ENCODE measurements around the gene KCNIP1. TPM values are rescaled to one million over a fixed set of nuclear protein-coding genes. Genes with fewer than 3 reads are reported as not detected.

Gene KCNIP1
- polyA plus RNA-seq, 3 donors from 2014 or later: not detected

GRCh38 chr5:170562166-170562874 is 58.5 kb downstream of the KCNIP1 start:
- Mint-ChIP-seq H3K27ac (no peak overlapping the region), H3K27me3 (ENCODE audit: low read depth in 3 of 3) (peaks cover 2 to 6% (median 6%) of the 10 kb centered on the region in 3 donors)

GRCh38 chr5:170562875-170563228 is 59.0 kb downstream of the KCNIP1 start:
- Mint-ChIP-seq H3K27me3 (ENCODE audit: low read depth in 3 of 3) (peaks cover 4 to 6% (median 6%) of the 10 kb centered on the region in 3 donors), H3K9me3 (no peaks in the 10 kb centered on the region)

More at GRCh38 chr5:170562166-170562874, 58.5 kb downstream of the KCNIP1 start:
- no peak for DNase-seq
- Mint-ChIP-seq H3K4me1 (no peaks in the 10 kb centered on the region), H3K4me3 (no peak overlapping the region), H3K9me3 (no peaks in the 10 kb centered on the region), H3K36me3 (no peaks in the 10 kb centered on the region)

DNA sequence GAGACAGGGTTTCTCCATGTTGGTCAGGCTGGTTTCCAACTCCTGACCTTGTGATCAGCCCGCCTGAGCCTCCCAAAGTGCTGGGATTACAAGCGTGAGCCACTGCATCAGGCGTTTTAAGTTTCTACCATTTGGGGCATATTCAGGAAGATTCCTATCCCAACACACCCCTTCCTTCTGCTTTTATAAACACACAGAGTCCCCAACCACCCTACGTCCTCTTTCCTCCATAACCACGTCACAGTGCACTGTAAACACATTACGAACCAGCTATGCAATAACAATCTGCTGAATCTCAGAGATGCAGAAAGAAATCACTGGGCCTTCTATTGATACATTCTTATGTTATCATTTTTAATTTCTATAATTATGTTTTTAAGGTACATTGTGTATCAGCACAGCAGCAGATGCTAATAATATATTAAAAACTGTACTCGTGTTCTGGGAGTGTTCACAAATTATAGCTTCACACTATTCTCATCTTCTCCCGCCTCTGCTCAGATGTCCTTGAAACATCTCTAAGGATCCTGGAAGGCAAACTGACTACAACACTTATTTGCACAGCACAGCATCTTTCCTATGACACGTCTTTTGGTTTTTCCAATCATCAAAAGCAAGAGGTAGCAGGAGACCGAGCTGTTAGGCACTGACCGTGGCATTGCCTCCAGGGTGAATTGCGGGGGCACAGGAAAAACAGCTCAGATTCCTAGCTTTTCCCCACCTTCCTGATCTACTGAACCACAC is 60.2 kb downstream of the KCNIP1 start:
- DNase-seq: no peak
- Mint-ChIP-seq H3K27ac (no peak overlapping the region), H3K4me1 (no peaks in the 10 kb centered on the region), H3K36me3 (no peaks in the 10 kb centered on the region), H3K27me3 (ENCODE audit: low read depth in 3 of 3) (peaks cover 6% of the 10 kb centered on the region in 3 donors), H3K4me3 (no peak overlapping the region), H3K9me3 (no peaks in the 10 kb centered on the region)

More at GRCh38 chr5:170562875-170563228, 59.0 kb downstream of the KCNIP1 start:
- DNase-seq: no peak
- no peaks in the 10 kb centered on the region for H3K36me3 Mint-ChIP-seq
- no peaks in the 10 kb centered on the region for H3K4me1 Mint-ChIP-seq
- no peak overlapping the region for H3K27ac Mint-ChIP-seq
- no peak overlapping the region for H3K4me3 Mint-ChIP-seq

DNA sequence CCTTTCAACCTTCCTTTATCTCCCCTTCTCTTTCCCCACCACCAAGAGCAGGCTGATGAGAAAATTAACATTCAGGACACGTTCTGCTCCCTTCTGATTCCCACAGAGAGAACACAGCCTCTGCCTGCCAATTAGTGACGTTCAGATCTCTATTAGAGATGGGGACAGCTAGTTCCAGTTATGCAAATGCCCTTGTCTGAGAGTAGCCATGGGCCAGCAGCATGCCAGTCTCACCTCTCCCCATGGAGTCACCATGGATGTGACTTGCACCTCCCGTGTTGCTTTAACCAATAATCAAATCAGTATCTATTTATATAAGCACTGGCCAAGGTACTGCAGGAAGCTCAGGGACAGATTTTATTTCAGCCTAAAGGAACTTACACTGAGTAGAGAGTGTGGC is 61.3 kb downstream of the KCNIP1 start:
- H3K4me3 Mint-ChIP-seq: no peak overlapping the region
- H3K27ac Mint-ChIP-seq: no peak overlapping the region
- no peak for DNase-seq
- no peaks in the 10 kb centered on the region for H3K9me3 Mint-ChIP-seq
- peaks cover 4 to 6% (median 4%) of the 10 kb centered on the region in 3 donors for H3K27me3 Mint-ChIP-seq (ENCODE audit: low read depth in 3 of 3)
- H3K4me1 Mint-ChIP-seq: no peaks in the 10 kb centered on the region
- H3K36me3 Mint-ChIP-seq: no peaks in the 10 kb centered on the region

DNA sequence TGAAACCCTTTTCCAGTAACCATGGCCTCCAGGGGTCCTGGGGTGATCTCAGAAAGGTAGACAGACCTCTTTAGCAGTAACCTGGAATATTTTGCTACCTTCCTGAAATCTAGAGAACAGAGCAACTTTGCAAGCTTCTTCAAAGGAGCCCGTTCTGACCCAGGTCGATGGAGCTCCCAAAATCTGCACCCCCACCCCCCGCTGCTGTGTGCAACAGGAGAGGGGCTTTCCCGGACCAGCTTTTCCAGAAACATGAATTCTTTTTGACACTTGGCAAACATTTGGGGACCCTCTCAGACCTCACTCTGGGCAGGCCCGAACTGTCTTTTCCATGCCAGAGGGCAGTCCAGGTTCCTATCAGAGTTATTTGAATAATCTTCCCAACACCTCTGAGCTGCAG is 65.3 kb downstream of the KCNIP1 start:
- H3K4me1 Mint-ChIP-seq: no peaks in the 10 kb centered on the region
- no peak for DNase-seq
- H3K36me3 Mint-ChIP-seq: no peaks in the 10 kb centered on the region
- no peak overlapping the region for H3K27ac Mint-ChIP-seq
- H3K4me3 Mint-ChIP-seq: no peak overlapping the region
- peaks cover 0 to 13% (median 7%) of the 10 kb centered on the region in 3 donors for H3K27me3 Mint-ChIP-seq (ENCODE audit: low read depth in 3 of 3)
- H3K9me3 Mint-ChIP-seq: peaks cover 0 to 2% (median 0%) of the 10 kb centered on the region in 6 donors

- Mint-ChIP-seq H3K4me3 (no peak overlapping the region), H3K27ac (no peak overlapping the region), H3K4me1 (no peaks in the 10 kb centered on the region), H3K36me3 (no peaks in the 10 kb centered on the region), H3K9me3 (peaks cover 0 to 2% (median 0%) of the 10 kb centered on the region in 6 donors), H3K27me3 (ENCODE audit: low read depth in 3 of 3) (peaks cover 0 to 11% (median 7%) of the 10 kb centered on the region in 3 donors)
- no peak for DNase-seq
Measured at GRCh38 chr5:170570476-170570875, 66.7 kb downstream of the KCNIP1 start.

- Mint-ChIP-seq H3K4me1 (no peaks in the 10 kb centered on the region), H3K27me3 (ENCODE audit: low read depth in 3 of 3) (peaks cover 0 to 11% (median 7%) of the 10 kb centered on the region in 3 donors), H3K9me3 (peaks cover 0 to 2% (median 0%) of the 10 kb centered on the region in 6 donors), H3K36me3 (no peaks in the 10 kb centered on the region), H3K27ac (no peak overlapping the region), H3K4me3 (no peak overlapping the region)
- DNase-seq: no peak
Measured at GRCh38 chr5:170571281-170571731, 67.5 kb downstream of the KCNIP1 start.

- Mint-ChIP-seq H3K36me3 (no peaks in the 10 kb centered on the region), H3K4me1 (no peaks in the 10 kb centered on the region), H3K9me3 (peaks cover 0 to 2% (median 0%) of the 10 kb centered on the region in 6 donors), H3K27me3 (ENCODE audit: low read depth in 3 of 3) (peaks cover 0 to 11% (median 7%) of the 10 kb centered on the region in 3 donors), H3K4me3 (no peak overlapping the region), H3K27ac (no peak overlapping the region)
- DNase-seq: no peak
Measured at GRCh38 chr5:170571875-170572852, 68.3 kb downstream of the KCNIP1 start.

- no peaks in the 10 kb centered on the region for H3K36me3 Mint-ChIP-seq
- DNase-seq: no peak
- H3K4me3 Mint-ChIP-seq: no peak overlapping the region
- H3K27ac Mint-ChIP-seq: no peak overlapping the region
- H3K4me1 Mint-ChIP-seq: no peaks in the 10 kb centered on the region
- H3K9me3 Mint-ChIP-seq: peaks cover 0 to 2% (median 0%) of the 10 kb centered on the region in 6 donors
- H3K27me3 Mint-ChIP-seq (ENCODE audit: low read depth in 3 of 3): peaks cover 0 to 11% (median 6%) of the 10 kb centered on the region in 3 donors
Measured at GRCh38 chr5:170573114-170573513, 69.3 kb downstream of the KCNIP1 start.

GRCh38 chr5:170573660-170574059 is 69.8 kb downstream of the KCNIP1 start:
- Mint-ChIP-seq H3K4me3 (no peak overlapping the region), H3K4me1 (no peaks in the 10 kb centered on the region), H3K27me3 (ENCODE audit: low read depth in 3 of 3) (peaks cover 0 to 11% (median 4%) of the 10 kb centered on the region in 3 donors), H3K9me3 (peaks cover 0 to 6% (median 0%) of the 10 kb centered on the region in 6 donors), H3K36me3 (no peaks in the 10 kb centered on the region), H3K27ac (no peak overlapping the region)
- DNase-seq: no peak

GRCh38 chr5:170576602-170577535 is 73.0 kb downstream of the KCNIP1 start:
- peaks cover under 1 to 7% (median 2%) of the 10 kb centered on the region in 3 donors for H3K27me3 Mint-ChIP-seq (ENCODE audit: low read depth in 3 of 3)
- no peak for DNase-seq
- H3K9me3 Mint-ChIP-seq: peaks cover 0 to 5% (median 0%) of the 10 kb centered on the region in 6 donors
- no peaks in the 10 kb centered on the region for H3K36me3 Mint-ChIP-seq
- no peak overlapping the region for H3K4me3 Mint-ChIP-seq
- H3K27ac Mint-ChIP-seq: no peak overlapping the region
- no peaks in the 10 kb centered on the region for H3K4me1 Mint-ChIP-seq

- no peak for DNase-seq
- no peak overlapping the region for H3K27ac Mint-ChIP-seq
- peaks cover 2 to 5% (median 3%) of the 10 kb centered on the region in 3 donors for H3K27me3 Mint-ChIP-seq (ENCODE audit: low read depth in 3 of 3)
- no peak overlapping the region for H3K4me3 Mint-ChIP-seq
- no peaks in the 10 kb centered on the region for H3K4me1 Mint-ChIP-seq
- H3K36me3 Mint-ChIP-seq: no peaks in the 10 kb centered on the region
- H3K9me3 Mint-ChIP-seq: peaks cover 0 to 7% (median 0%) of the 10 kb centered on the region in 6 donors
Measured at GRCh38 chr5:170579601-170580000, 75.8 kb downstream of the KCNIP1 start.
